NCI-H2227 treated with DMSO at 0.1 percent for 48 hours (cell line): ENCODE measurements around the gene EDEM2.
"Not testable (repeated sequence)": the region's sequence is repeated elsewhere in the genome, so short reads cannot be mapped to it uniquely, and the experiment has no call there.

Experiments used
- DNase-seq: peaks from one replicate; lab custom pipeline; 2025; lab: John Stamatoyannopoulos, UW

Gene EDEM2

DNA sequence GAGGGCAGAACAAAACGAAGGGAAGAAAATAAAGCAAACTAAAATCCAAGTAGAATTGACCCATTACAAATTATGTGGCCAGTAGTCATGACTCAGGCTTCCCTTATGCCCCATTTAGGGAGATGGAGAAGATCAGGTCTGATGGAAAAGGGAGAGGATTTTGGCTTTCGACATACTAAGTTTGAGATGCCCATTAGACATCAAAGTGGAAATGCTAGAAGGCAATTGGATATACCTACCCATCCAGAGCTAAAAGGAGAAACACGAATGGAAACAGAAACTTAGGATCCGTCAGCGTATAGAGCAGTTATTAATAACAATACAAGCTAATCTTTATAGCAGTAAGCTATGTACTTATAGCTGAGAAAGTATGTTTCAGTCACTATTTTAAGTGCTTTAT lies 59.3 kb downstream of the EDEM2 start:
- DNase-seq: no peak

DNA sequence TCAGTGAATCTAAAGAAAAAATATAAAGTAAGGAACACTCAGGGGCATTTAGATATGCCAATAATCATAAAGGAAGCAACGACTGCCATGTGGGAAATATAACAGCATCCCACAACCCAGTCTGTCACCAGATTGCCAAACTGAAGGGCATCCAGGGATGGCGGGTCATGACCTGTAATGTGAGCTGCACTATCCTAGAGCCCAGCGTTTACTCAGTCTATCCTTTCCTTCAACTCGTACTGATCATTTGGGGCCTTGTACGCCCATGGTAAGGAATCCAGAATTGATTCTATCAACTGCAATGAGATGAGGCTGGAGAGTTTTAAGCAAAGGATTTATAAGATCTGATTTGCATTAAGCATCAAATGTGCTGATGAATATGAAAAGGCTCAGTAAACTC lies 59.8 kb downstream of the EDEM2 start:
- DNase-seq: no peak

GRCh38 chr20:35085477-35086225 lies 61.5 kb downstream of the EDEM2 start:
- DNase-seq: no peak

DNA sequence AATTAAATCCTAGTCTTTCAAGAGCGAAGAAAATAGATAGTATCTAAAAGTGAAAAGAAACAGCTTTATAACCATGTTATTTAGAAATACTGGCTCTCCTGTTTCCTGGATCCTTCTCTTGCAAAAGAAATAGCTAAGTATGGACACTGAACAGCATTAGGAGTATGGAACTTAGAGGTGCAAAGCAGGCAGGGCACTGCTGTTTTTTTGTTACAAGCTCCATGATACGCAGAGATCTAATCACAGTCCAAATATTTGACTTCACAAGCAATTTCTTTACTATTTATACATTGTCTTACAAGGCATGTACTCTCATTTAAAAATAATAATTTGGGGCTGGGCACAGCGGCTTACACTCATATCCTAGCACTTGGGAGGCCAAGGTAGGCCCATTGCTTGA lies 62.1 kb downstream of the EDEM2 start:
- DNase-seq: no peak

DNA sequence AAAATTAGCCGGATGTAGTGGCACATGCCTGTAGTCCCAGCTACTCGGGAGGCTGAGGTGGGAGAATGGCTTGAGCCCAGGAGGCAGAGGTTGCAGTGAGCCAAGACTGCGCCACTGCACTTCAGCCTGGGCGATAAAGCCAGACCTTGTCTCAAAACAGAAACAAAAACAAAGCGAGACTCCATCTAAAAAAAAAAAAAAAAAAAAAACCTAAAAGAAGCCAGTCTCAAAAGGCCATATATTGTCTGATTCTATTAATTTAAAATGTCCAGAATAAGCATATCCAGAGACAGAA lies 66.8 kb downstream of the EDEM2 start:
- not testable (repeated sequence) for DNase-seq

DNA sequence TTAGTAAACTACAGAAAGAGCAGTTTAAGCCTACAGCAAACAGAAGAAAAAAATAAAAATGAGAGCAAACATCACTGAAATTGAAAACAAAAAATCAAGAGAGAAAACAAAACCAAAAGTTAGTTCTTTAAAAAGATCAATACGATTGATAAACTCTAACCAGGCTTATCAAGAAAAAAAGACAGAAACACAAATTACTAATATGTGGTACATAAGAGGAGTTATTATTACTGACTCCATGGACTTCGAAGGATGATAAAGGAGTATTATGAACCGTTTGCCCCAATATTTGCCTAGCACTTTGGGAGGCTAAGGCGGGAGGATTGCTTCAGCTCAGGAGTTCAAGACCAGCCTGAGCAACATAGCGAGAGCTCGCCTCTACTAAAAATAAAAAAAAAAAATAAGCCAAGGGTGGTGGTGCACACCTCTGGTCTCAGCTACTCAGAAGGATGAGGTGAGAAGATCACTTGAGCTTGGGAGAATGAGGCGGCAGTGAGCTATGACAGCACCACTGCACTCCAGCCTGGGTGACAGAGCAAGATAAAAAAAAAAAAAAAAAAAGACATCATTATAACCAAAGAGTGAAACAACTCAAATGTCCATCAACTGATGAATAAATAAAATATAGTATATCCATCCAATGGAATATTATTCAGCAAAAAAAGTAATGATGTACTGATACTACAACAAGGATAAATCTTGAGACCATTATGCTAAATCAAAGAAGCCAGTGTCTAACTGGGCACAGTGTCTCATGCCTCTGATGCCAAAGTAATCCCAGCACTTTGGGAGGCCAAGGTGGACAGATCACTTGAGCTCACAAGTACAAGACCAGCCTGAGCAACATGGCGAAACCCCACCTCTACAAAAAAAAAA lies 67.4 kb downstream of the EDEM2 start:
- no peak for DNase-seq

- DNase-seq: no peak
Measured at GRCh38 chr20:35077872-35078271, 69.3 kb downstream of the EDEM2 start.

- DNase-seq: no peak
Measured at GRCh38 chr20:35077341-35077740, 69.8 kb downstream of the EDEM2 start.

- not testable (repeated sequence) for DNase-seq
Measured at GRCh38 chr20:35071436-35072153, 75.5 kb downstream of the EDEM2 start.

GRCh38 chr20:35066194-35066593 lies 80.9 kb downstream of the EDEM2 start:
- DNase-seq: no peak
